NCI-H2081 (cell line): ENCODE measurements around the gene JMY.

ENCODE experiments used
- DNase-seq, 2 experiments: peaks; one replicate each; lab custom pipeline; 2025; lab: John Stamatoyannopoulos, UW

Gene JMY

GRCh38 chr5:79295029-79295428 lies 59.1 kb downstream of the JMY start:
- DNase-seq: no peak

- no peak for DNase-seq
These were observed 61.7 kb downstream of the JMY start for GRCh38 chr5:79297661-79298060.

- no peak for DNase-seq
These were observed 65.2 kb downstream of the JMY start for GRCh38 chr5:79301046-79301712.

- no peak for DNase-seq
These were observed 66.5 kb downstream of the JMY start for GRCh38 chr5:79302454-79302853.

GRCh38 chr5:79305706-79306105 lies 69.8 kb downstream of the JMY start:
- DNase-seq: no peak

GRCh38 chr5:79318935-79319614 lies 83.1 kb downstream of the JMY start:
- no peak for DNase-seq

GRCh38 chr5:79329453-79329852 lies 93.5 kb downstream of the JMY start:
- no peak for DNase-seq

- no peak for DNase-seq
These were observed 94.1 kb downstream of the JMY start for GRCh38 chr5:79330071-79330470.

GRCh38 chr5:79333852-79334557 lies 98.1 kb downstream of the JMY start:
- DNase-seq: no peak

GRCh38 chr5:79346420-79346824 lies 110.5 kb downstream of the JMY start:
- no peak for DNase-seq

GRCh38 chr5:79349047-79349446 lies 113.1 kb downstream of the JMY start:
- no peak for DNase-seq

- DNase-seq: no peak
These were observed 114.0 kb downstream of the JMY start for GRCh38 chr5:79349881-79350280.

- DNase-seq: no peak
These were observed 121.5 kb downstream of the JMY start for GRCh38 chr5:79357398-79357797.
